ENCODE data around the gene PYCARD.

- TF ChIP-seq CTCF (IDR thresholded peaks at IDR 0.05) (no peak), POLR2A (IDR thresholded peaks at IDR 0.05) (no peak), POLR2AphosphoS5 (IDR thresholded peaks at IDR 0.05) (no peak), EP300 (IDR thresholded peaks at IDR 0.05) (no peak)
Measured at GRCh38 chr16:31216422-31217135, 14.0 kb upstream of the PYCARD start, which contains the start of gene PYDC1.
